Measurements from ENCODE around the gene CSF2. TPM values are rescaled to one million over a fixed set of nuclear protein-coding genes. Genes with fewer than 3 reads are reported as not detected.

Gene CSF2
- total and polyA plus RNA-seq, 2 of the 13 experiments (the other 11 are each of a cell fraction or from before 2014, with no cell fraction given), result not detected

GRCh38 chr5:132095424-132095972 is 21.9 kb downstream of the CSF2 start:
- TF ChIP-seq KLF11 (CRISPR knock-in tag; IDR thresholded peaks at IDR 0.05) (no peak), HNRNPL (IDR thresholded peaks at IDR 0.05; ENCODE audit: low read depth, low read length) (no peak), ZMAT5 (CRISPR knock-in tag; IDR thresholded peaks at IDR 0.05; ENCODE audit: borderline replicate concordance, low read depth) (no peak), ZNF549 (CRISPR knock-in tag; IDR thresholded peaks at IDR 0.05) (no peak), TEAD2 (CRISPR knock-in tag; IDR thresholded peaks at IDR 0.05) (no peak), ZNF280D (CRISPR knock-in tag; IDR thresholded peaks at IDR 0.05) (no peak), REPIN1 (CRISPR knock-in tag; IDR thresholded peaks at IDR 0.05; ENCODE audit: borderline replicate concordance, low read depth) (no peak), CAMTA2 (CRISPR knock-in tag; IDR thresholded peaks at IDR 0.05; ENCODE audit: borderline replicate concordance) (no peak), RERE (CRISPR knock-in tag; IDR thresholded peaks at IDR 0.05; ENCODE audit: low read depth) (no peak), ZBTB49 (CRISPR knock-in tag; IDR thresholded peaks at IDR 0.05; ENCODE audit: borderline replicate concordance) (no peak), ZNF629 (CRISPR knock-in tag; conservative IDR thresholded peaks at IDR 0.05) (no peak), NCOA1 (CRISPR knock-in tag; IDR thresholded peaks at IDR 0.05) (no peak), HOXD1 (CRISPR knock-in tag; IDR thresholded peaks at IDR 0.05) (no peak), ZNF557 (CRISPR knock-in tag; IDR thresholded peaks at IDR 0.05) (no peak)
- in situ Hi-C loops (cut with HindIII; ENCODE audit: extremely low pct_ligation_motif_present, low pct_unique_long_range_greater_than_20kb), result no loop called here
- intact Hi-C loops (cut with micrococcal nuclease; ENCODE audit: unreplicated experiment), result no loop called here
- Histone ChIP-seq H3K79me2 (ENCODE audit: insufficient read depth, low read length) (no peaks in the 10 kb centered on the region), H3K27ac (ENCODE audit: extremely low read length, insufficient read depth, low read length) (no peak overlapping the region), H3K9me3 (ENCODE audit: low read length) (no peaks in the 10 kb centered on the region), H4K20me1 (ENCODE audit: insufficient read depth, low read length) (no peaks in the 10 kb centered on the region), H3K27me3 (ENCODE audit: control insufficient read depth in 1 of 2, insufficient read depth in 2 of 2, low read length in 2 of 2) (peaks cover 0 to 4% of the 10 kb centered on the region in 2 experiments; a peak in 1 of 5 replicates), H3K4me1 (ENCODE audit: insufficient read depth, low read length) (peaks cover 12% of the 10 kb centered on the region), H3K4me3 (replicated peaks in 1 of 3; ENCODE audit: insufficient read depth in 1 of 3, low read depth in 2 of 3, low read length in 3 of 3) (no peak overlapping the region), H3K36me3 (replicated peaks in 1 of 2; ENCODE audit: control insufficient read depth in 1 of 2, insufficient read depth in 2 of 2, low read length in 2 of 2) (no peaks in the 10 kb centered on the region), H3K4me2 (ENCODE audit: low read depth, low read length) (no peak overlapping the region), H3K9ac (ENCODE audit: insufficient read depth, low read depth, low read length) (no peak overlapping the region), H2AFZ (ENCODE audit: low read length) (no peak overlapping the region)
- DNase-seq (ENCODE audit: low spot score) (no peak), FAIRE-seq (no peak), ATAC-seq (no peak)
- no TSS peak for BruUV-seq (replicated peaks)
- POLR2A ChIA-PET, result no interaction called here
- CTCF ChIA-PET (ENCODE audit: low intra/inter-chr PET ratio, low total read pairs), result no interaction called here
- WGBS (ENCODE audit: low lambda C conversion rate), result 47% methylated on average over 4 of the region's 6 CpGs
